HG02885 (cell line): ENCODE data around the gene LAMA3.

Source experiments
- ATAC-seq: cut with Tn5 transposase; IDR thresholded peaks from one replicate; pipeline ENCODE4 v1.9.1; 2021; ENCODE audit warnings: mild to moderate bottlenecking; ENCODE audit not compliant: unreplicated experiment, poor library complexity

LAMA3 gene, protein sequence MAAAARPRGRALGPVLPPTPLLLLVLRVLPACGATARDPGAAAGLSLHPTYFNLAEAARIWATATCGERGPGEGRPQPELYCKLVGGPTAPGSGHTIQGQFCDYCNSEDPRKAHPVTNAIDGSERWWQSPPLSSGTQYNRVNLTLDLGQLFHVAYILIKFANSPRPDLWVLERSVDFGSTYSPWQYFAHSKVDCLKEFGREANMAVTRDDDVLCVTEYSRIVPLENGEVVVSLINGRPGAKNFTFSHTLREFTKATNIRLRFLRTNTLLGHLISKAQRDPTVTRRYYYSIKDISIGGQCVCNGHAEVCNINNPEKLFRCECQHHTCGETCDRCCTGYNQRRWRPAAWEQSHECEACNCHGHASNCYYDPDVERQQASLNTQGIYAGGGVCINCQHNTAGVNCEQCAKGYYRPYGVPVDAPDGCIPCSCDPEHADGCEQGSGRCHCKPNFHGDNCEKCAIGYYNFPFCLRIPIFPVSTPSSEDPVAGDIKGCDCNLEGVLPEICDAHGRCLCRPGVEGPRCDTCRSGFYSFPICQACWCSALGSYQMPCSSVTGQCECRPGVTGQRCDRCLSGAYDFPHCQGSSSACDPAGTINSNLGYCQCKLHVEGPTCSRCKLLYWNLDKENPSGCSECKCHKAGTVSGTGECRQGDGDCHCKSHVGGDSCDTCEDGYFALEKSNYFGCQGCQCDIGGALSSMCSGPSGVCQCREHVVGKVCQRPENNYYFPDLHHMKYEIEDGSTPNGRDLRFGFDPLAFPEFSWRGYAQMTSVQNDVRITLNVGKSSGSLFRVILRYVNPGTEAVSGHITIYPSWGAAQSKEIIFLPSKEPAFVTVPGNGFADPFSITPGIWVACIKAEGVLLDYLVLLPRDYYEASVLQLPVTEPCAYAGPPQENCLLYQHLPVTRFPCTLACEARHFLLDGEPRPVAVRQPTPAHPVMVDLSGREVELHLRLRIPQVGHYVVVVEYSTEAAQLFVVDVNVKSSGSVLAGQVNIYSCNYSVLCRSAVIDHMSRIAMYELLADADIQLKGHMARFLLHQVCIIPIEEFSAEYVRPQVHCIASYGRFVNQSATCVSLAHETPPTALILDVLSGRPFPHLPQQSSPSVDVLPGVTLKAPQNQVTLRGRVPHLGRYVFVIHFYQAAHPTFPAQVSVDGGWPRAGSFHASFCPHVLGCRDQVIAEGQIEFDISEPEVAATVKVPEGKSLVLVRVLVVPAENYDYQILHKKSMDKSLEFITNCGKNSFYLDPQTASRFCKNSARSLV (N-terminal part only)

DNA sequence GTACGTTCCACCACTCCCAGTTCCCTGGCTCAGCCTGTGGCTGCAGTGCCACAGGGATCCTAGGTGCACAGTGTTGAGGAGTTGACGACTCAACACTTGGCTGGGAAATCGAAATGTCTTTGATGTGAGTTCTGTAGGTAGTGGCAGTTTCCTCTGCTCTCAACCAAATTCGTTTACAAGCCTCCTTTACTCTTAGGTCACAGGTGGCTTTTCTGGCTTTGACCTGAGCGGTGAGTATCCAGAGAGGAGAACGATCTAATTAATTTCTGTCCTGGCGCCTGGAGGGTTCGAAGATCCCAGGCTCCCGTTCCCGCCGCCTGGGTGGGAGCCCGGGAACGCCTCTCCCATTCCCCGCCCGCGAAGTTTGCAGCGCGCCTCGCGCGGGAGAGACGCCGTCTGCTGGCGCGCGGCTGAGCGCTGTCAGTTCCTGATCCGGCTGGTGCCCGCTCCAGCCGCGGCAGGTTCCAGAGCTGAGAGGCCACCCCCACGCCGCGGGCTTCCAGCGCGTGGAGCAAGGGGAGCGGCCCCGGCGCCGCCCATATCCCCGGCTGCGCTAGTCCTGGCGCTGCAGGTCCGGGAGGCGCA lies at the start of gene LAMA3:
TSS of gene LAMA3 (plus strand) at position 423 of the 585 bp plus-strand sequence. CDS start 231 bp downstream, outside the sequence.
- ATAC-seq, result no peak

GRCh38 chr18:23640052-23640451 lies 49.2 kb upstream of the LAMA3 start:
- no peak for ATAC-seq

GRCh38 chr18:23641143-23641720 lies 48.0 kb upstream of the LAMA3 start:
- ATAC-seq, result no peak

GRCh38 chr18:23641937-23642666 lies 47.2 kb upstream of the LAMA3 start:
- no peak for ATAC-seq

DNA sequence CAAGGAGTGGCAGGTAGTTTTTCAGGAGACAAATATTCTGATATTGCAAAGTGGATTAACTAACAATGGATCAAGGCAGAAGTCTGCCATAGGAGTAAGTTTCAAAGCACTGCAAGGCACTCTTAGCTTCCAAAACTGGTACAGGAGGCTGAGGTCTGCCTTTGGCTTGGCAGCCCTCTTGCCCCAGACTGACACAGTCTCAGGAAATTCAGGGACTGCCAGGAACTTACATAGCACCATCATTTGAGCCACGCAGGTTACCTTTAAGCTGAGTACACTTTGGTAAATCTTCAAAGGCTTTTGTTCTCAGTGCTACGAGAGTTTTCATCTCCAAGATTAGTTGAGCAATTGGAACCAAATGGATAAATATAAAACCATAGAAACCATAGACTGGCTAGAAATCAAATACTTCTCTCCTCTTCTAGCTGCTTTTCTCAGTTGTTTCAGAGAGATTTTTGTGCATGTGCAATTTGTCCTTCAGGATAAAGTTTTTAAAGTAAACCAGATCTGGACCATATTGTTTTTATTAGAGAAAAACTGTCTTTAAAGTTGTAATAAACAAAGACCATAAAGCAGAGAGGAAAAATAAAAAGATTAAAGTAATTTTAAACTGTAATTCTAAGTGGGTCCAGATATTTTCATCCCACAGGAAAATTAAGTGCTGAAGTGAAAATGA lies 45.3 kb upstream of the LAMA3 start:
- no peak for ATAC-seq

- no peak for ATAC-seq
Observed at GRCh38 chr18:23645568-23646175, 43.6 kb upstream of the LAMA3 start.

DNA sequence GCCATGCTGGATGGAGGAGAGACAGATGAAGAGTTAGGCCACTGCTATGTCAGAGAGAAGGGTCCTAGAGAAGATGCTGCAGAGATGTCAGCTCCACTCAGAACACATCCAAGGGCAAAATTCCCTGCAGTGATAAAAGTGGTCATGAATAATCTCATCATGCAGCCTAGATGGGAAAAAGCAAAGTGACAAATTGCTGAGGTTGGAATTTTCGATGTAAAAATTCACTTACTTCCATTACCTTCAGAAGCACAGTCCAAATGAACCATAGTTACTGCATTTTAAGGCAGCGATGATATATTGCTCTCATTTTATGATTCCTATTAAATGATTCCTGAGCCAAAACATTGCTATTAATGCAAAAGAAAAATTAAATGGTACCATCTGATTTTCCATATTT lies 43.0 kb upstream of the LAMA3 start:
- ATAC-seq, result no peak

- no peak for ATAC-seq
Observed at GRCh38 chr18:23648456-23648855, 40.8 kb upstream of the LAMA3 start.

DNA sequence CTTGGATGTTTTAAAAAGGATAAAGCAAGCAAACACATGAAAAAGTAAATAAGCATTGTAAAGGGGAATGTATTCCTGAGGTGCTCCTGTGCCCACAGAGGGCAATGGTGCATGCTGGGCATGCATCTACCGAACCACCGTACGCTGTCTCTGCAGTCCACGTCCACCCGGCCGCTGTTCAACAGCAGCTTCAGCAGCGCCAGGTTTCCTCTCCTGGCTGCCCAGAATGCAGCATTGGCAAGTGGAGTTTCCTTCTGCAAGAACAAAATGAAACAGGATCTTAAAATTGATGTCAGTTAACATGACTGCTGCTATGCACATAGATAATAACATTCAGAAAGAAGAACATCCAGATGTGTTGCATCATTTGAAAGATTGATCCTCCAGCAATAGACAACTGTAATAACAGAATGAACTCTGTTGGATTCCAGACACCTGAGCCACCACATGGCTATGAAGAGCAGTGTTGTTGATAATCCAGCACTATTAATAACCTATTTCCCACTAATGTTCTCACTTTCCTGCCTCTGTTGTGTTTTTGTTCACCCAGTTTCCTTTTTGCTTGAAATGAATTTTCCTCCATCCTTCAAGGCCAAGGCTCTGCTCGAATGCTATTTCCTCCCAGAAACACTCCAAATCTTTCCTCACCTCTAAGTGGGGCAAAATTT lies 40.2 kb upstream of the LAMA3 start:
- no peak for ATAC-seq

DNA sequence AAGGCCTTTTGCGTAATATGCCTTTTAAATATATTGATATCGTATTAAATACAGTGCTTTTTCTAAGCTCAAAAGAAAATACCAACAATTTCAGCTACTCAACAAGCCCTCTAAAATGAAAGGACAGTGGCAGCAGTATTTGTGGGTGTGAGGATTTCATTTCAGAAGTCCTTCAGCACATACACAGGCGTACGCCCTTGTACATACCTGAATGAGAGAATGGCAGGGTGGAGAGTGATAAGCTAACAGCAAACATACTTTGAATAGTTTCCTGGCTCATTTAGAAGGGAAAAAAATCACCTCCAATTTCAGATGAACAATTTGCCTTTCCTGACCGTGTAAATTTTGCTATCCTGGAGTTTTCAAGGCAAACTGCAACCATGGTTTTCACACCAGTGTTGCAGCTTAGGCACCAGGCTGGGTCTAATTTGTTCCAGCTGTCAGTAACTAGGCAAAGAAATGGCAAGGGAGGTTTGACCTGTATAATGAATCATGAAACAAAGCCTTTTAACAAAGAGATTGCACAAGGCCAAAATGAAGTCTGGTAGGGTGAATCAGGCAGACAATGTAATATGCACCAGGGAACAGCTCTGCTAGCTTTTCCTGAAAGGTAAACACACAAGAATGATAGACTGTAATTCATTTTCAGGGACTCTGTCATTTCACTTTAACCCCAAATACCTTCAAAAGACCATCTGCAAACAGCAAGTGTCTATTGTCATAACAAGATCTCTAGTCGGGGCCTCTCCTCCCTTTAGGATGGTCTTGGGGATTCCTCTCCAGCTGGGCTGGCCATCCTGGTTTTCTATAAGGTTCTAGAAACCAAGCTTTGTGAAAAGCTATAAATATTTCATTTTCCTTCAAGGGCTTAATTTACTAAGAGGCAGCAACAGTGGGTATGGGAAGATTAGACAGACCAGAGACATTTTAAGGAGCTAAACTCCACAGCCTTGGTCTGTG lies 38.0 kb upstream of the LAMA3 start:
- ATAC-seq, result no peak

GRCh38 chr18:23652232-23652631 lies 37.0 kb upstream of the LAMA3 start:
- ATAC-seq, result no peak

DNA sequence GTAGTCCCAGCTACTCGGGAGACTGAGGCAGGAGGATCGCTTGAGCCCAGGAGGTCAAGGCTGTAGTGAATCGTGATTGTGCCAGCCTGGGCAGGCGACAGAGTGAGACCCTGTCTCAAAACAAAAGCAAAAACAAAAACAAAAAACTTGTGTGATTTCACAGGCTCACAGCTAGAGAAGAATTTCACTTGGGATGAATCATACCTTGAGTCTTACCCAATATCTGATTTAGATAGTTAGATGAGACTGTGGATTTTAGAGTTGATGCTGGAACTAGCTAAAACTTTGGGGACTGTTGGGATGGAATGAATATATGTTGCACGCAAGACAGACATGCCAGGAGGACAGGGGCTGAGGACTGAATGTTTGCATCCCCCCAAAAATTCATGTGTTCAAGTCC lies 31.0 kb upstream of the LAMA3 start:
- ATAC-seq, result no peak

- no peak for ATAC-seq
Observed at GRCh38 chr18:23661735-23662308, 27.4 kb upstream of the LAMA3 start.

DNA sequence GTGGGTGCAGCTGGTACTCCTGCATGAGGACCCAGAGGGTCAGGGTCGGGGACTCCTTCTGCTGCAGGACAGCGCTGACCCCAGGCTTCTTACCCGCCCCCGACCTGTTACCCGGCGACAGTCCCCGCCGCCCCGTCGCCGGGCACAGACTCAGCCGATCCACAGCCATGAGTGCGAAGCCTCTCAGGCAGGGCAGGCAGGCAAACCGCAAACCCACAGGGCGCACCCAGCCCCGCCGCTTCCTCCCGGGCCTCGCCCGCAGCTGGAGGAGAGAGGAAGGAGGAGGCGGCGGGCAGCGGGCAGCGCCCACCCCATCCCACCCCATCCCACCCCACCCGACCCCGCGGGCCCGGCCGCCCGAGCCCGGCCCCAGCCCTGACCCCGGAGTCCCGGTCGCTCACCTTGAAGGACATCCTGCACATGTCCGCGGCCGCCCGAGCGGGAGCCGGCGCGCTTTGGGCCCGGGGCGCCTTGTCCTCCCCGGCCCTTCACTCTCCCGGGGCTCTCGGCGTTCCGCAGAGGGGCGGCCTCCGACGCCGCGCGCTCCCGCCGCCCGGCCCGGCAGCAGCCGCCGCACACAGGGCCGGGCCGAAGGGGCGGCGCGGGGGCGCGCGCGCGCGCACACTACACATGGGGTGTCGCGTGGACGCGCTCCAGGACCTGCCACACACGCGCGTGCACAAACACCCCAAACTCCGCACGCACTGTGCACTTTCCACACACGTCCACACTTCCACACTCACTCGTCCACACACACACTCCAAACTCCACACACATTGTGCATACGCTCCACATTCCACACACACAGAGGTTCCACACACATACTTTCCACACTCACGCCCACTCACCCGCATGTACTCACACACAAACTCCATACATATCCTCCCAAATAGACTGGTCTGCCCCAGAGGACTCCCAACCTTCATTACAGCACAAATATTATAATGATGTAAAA lies 26.7 kb upstream of the LAMA3 start, which contains the start of gene ANKRD29:
TSS of gene ANKRD29 (minus strand) at position 603 of the 955 bp plus-strand sequence. CDS start at position 422, 181 bp downstream.
- peak; percentile 59 for ATAC-seq

GRCh38 chr18:23664674-23665073 lies 24.6 kb upstream of the LAMA3 start:
- ATAC-seq, result no peak
